ENCODE measurements around the gene KCNAB1.

Gene KCNAB1

DNA sequence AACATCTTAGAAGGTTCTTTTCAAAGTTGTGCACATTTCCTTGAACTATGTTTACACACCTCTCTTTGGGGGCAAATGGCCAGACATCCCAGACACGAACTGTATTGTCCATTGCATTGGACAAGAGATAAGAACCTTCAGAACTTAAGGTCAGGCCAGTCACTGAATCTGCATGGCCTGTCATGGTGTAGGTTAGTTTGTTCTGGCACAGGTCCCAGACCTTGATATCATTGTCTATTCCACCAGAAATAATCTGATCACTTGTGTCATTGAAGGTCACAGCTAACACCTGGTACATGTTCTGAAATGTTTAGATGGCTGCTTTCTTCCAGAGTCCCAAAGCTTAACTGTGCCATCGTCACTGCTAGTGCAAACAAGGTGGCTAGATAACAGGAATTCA is 55.7 kb downstream of the KCNAB1 start:
- Histone ChIP-seq H3K4me2 (ENCODE audit: low read length) (no peak overlapping the region), H3K9ac (ENCODE audit: low read length) (no peak overlapping the region), H3K9me3 (ENCODE audit: low read length) (no peaks in the 10 kb centered on the region), H3K36me3 (ENCODE audit: insufficient read depth, low read length) (no peaks in the 10 kb centered on the region), H3F3A (ENCODE audit: insufficient read depth, low read length) (no peaks in the 10 kb centered on the region), H3K9me2 (ENCODE audit: low read depth, low read length) (no peaks in the 10 kb centered on the region), H3K79me2 (ENCODE audit: insufficient read depth, low read length) (no peaks in the 10 kb centered on the region), H3K27ac (ENCODE audit: low read depth, low read length, poor library complexity, severe bottlenecking) (no peak overlapping the region), H2AFZ (ENCODE audit: low read length) (no peak overlapping the region), H3K4me1 (ENCODE audit: insufficient read depth, low read length, severe bottlenecking) (no peaks in the 10 kb centered on the region), H3K27me3 (ENCODE audit: insufficient read depth, low read length) (no peaks in the 10 kb centered on the region; the same call in 1 of the 2 replicates), H3K4me3 (ENCODE audit: low read depth, low read length, poor library complexity, severe bottlenecking) (no peak overlapping the region), H4K20me1 (ENCODE audit: insufficient read depth, low read length) (no peaks in the 10 kb centered on the region)
- TF ChIP-seq EZH2 (IDR thresholded peaks at IDR 0.05; ENCODE audit: borderline replicate concordance, low read length) = no peak
- TF ChIP-seq, protein P1, sequence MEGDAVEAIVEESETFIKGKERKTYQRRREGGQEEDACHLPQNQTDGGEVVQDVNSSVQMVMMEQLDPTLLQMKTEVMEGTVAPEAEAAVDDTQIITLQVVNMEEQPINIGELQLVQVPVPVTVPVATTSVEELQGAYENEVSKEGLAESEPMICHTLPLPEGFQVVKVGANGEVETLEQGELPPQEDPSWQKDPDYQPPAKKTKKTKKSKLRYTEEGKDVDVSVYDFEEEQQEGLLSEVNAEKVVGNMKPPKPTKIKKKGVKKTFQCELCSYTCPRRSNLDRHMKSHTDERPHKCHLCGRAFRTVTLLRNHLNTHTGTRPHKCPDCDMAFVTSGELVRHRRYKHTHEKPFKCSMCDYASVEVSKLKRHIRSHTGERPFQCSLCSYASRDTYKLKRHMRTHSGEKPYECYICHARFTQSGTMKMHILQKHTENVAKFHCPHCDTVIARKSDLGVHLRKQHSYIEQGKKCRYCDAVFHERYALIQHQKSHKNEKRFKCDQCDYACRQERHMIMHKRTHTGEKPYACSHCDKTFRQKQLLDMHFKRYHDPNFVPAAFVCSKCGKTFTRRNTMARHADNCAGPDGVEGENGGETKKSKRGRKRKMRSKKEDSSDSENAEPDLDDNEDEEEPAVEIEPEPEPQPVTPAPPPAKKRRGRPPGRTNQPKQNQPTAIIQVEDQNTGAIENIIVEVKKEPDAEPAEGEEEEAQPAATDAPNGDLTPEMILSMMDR (IDR thresholded peaks at IDR 0.05; ENCODE audit: low read length) = no peak

DNA sequence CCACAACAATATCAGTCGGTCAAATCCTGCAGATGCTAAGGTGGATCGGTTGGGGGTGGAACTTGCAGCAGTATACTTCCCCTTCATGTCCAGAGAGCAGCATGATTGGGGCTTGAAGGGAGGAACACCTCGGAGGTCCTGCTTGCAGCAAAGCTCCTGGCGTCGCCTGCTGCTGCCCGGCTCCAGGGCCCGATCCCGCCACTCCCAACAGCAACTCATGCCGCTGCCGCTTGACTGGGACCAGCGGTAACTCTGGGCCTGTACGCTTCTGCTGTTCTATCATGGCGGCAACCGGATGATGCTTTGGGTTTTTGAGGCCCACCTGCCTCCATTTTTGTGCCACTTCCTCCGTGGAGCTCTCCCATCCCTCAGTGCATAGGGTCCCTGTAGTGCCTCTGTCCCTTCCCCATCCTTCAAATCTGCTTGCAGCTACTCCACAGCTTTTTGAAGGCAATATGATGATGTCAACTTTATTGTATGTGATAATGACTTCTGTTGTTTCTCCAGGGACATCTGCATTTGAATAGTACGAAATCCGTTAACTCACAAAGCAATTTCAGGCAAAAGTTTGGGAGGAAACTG is 56.3 kb downstream of the KCNAB1 start:
- Histone ChIP-seq H3K4me1 (ENCODE audit: insufficient read depth, low read length, severe bottlenecking) (no peaks in the 10 kb centered on the region), H3K4me3 (ENCODE audit: low read depth, low read length, poor library complexity, severe bottlenecking) (no peak overlapping the region), H4K20me1 (ENCODE audit: insufficient read depth, low read length) (no peaks in the 10 kb centered on the region), H3K9ac (ENCODE audit: low read length) (no peak overlapping the region), H3K9me2 (ENCODE audit: low read depth, low read length) (no peaks in the 10 kb centered on the region), H3F3A (ENCODE audit: insufficient read depth, low read length) (no peaks in the 10 kb centered on the region), H3K9me3 (ENCODE audit: low read length) (no peaks in the 10 kb centered on the region), H3K27me3 (ENCODE audit: insufficient read depth, low read length) (no peaks in the 10 kb centered on the region; the same call in 1 of the 2 replicates), H3K4me2 (ENCODE audit: low read length) (no peak overlapping the region), H3K27ac (ENCODE audit: low read depth, low read length, poor library complexity, severe bottlenecking) (no peak overlapping the region), H3K79me2 (ENCODE audit: insufficient read depth, low read length) (no peaks in the 10 kb centered on the region), H2AFZ (ENCODE audit: low read length) (no peak overlapping the region), H3K36me3 (ENCODE audit: insufficient read depth, low read length) (no peaks in the 10 kb centered on the region)
- TF ChIP-seq, protein P1 (IDR thresholded peaks at IDR 0.05; ENCODE audit: low read length) = no peak
- TF ChIP-seq EZH2 (IDR thresholded peaks at IDR 0.05; ENCODE audit: borderline replicate concordance, low read length) = no peak

DNA sequence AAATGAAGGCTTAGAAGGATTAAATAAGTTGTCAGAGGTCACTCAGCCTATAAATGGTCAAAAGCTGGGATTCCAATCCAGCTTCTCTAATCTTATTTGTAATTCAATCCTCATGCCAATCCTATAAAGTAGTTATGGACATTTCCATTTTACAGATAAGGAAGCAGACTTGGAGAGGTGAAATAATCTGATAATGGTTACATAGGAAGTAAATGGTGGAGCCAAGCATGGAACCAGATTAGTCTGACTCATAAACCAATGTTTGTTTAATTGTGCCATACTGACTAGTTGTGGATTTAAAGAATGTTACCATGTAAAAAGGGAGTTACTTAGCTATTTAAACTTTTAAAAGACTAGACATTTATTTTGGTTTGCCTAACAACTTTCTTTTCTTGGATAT is 59.7 kb downstream of the KCNAB1 start:
- Histone ChIP-seq H3K4me2 (ENCODE audit: low read length) (no peak overlapping the region), H3K9me2 (ENCODE audit: low read depth, low read length) (no peaks in the 10 kb centered on the region), H3K4me3 (ENCODE audit: low read depth, low read length, poor library complexity, severe bottlenecking) (no peak overlapping the region), H3K9ac (ENCODE audit: low read length) (no peak overlapping the region), H4K20me1 (ENCODE audit: insufficient read depth, low read length) (no peaks in the 10 kb centered on the region), H3K36me3 (ENCODE audit: insufficient read depth, low read length) (no peaks in the 10 kb centered on the region), H3K9me3 (ENCODE audit: low read length) (no peaks in the 10 kb centered on the region), H3K79me2 (ENCODE audit: insufficient read depth, low read length) (no peaks in the 10 kb centered on the region), H3K4me1 (ENCODE audit: insufficient read depth, low read length, severe bottlenecking) (no peaks in the 10 kb centered on the region), H3F3A (ENCODE audit: insufficient read depth, low read length) (no peaks in the 10 kb centered on the region), H3K27me3 (ENCODE audit: insufficient read depth, low read length) (no peaks in the 10 kb centered on the region; the same call in 1 of the 2 replicates), H3K27ac (ENCODE audit: low read depth, low read length, poor library complexity, severe bottlenecking) (no peak overlapping the region), H2AFZ (ENCODE audit: low read length) (no peak overlapping the region)
- TF ChIP-seq EZH2 (IDR thresholded peaks at IDR 0.05; ENCODE audit: borderline replicate concordance, low read length) = no peak
- TF ChIP-seq, protein P1 (IDR thresholded peaks at IDR 0.05; ENCODE audit: low read length) = no peak
